Rectal smooth muscle tissue (tissue), 1 donor: ENCODE results near the gene NFIC.
A peak's percentile ranks its signal among the peaks of the same experiment; 100 is the strongest.

Experiments
- H3K27ac ChIP-seq: one replicate; pipeline ENCODE4 v1.7.0; 2013; ENCODE audit warnings: low read depth, low read length, inconsistent platforms
- H3K27me3 ChIP-seq: one replicate; pipeline ENCODE4 v1.7.0; 2013; ENCODE audit warnings: low read length; ENCODE audit not compliant: control insufficient read depth, insufficient read depth
- H3K36me3 ChIP-seq: one replicate; pipeline ENCODE4 v1.7.0; 2013; ENCODE audit warnings: low read length; ENCODE audit not compliant: control insufficient read depth, insufficient read depth
- H3K4me1 ChIP-seq: one replicate; pipeline ENCODE4 v1.7.0; 2013; ENCODE audit warnings: low read length; ENCODE audit not compliant: control insufficient read depth, insufficient read depth
- H3K4me3 ChIP-seq: one replicate; pipeline ENCODE4 v1.7.0; 2013; ENCODE audit warnings: low read length
- H3K9ac ChIP-seq: one replicate; pipeline ENCODE4 v1.7.0; 2013; ENCODE audit warnings: low read length

NFIC gene

DNA sequence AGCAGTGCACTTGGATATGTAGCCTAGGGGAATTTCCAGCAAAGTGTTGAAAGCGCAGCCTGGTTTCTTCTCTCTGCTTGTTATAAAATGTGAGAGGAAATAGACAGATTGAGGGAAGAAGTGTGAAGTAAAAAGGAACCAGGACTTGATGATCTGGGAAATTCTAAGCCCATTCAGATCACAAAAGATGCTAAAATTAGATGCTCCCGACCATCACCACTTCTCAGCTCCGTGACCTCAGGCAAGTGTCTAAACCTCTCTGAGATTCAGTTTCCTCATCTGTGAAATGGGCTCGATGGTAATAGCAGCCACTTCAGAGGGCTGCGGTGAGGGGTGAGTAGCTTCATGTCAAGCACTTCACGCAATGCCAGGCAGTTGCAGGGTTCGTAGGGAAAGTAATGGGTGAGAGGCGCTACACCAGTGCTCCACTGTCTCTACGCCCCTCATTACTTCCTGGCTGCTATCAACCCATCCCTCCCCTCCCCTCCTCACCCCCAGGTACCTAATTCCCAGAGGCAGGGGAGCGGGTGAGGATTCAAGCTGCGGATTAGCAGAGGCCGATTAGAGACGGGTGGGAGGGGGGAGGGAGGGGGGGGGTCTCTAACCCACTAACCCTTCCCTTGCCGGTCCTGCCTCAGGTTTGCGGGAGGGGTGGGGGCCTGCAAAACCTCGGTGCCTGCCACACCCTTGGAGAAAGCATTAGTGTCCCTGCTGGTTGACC, 9.0 kb upstream of the NFIC start:
- Histone ChIP-seq H3K27me3 (no peaks in the 10 kb centered on the region), H3K4me1 (peaks cover 12% of the 10 kb centered on the region), H3K9ac (no peak overlapping the region), H3K4me3 (no peak overlapping the region), H3K36me3 (no peaks in the 10 kb centered on the region), H3K27ac (peak overlapping the region; percentile 78)

DNA sequence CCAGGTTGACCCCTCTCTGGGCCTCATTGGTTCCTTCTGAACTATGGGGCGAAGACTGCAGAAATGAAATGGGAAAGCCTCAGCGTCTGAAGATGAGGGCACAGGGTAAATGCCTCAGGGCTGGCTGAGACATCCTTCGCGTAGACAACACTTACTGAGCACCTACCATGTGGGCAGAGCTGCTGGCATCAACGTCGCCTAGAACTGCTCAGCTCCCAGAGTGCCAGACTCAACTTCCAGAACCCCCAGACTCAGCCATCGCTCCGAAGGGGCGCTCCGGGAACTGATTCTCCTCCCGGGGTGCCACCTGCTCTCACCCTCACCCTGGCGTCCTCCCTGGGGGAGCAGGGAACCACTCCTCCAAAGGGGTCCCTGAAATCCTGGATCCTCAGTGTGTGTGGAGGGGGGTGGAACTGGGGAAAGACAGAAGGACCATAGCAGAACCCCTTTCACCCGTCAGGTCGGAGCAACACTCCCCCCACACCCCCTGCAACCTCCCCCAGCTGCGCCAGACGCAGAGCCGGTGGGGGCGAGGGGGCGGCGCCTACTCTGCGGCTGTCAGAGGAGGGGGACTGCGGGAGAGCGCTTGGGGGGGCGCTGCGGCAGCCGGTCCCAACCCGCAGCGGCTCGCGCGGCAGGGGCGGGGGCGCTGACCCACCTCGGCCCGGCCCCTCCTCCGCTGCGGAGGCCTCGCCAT, 8.2 kb upstream of the NFIC start:
- Histone ChIP-seq H3K27me3 (no peaks in the 10 kb centered on the region), H3K36me3 (no peaks in the 10 kb centered on the region), H3K27ac (peak overlapping the region; percentile 78), H3K9ac (no peak overlapping the region), H3K4me3 (peak overlapping the region; percentile 71), H3K4me1 (peaks cover 12% of the 10 kb centered on the region)

DNA sequence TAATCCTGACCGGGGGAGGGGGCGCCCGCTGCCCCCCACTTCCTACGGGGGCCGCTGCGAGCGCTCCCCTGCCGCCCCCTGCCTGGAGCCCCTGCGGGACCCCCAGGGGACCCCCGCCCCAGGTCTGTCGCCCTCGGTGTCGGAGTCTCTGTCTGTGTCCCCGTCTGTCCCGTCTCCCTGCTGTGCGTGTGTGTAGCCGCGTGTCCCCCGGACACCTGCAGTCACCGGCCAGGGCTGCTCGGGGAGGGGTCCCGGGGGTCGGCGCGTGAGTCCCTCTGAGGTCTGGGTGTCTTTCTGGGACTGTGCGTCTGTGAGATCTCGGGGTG, 7.7 kb upstream of the NFIC start:
- Histone ChIP-seq H3K27me3 (no peaks in the 10 kb centered on the region), H3K4me1 (peaks cover 15% of the 10 kb centered on the region), H3K4me3 (peak overlapping the region; percentile 71), H3K9ac (peak overlapping the region; percentile 29), H3K27ac (peak overlapping the region; percentile 78), H3K36me3 (no peaks in the 10 kb centered on the region)

DNA sequence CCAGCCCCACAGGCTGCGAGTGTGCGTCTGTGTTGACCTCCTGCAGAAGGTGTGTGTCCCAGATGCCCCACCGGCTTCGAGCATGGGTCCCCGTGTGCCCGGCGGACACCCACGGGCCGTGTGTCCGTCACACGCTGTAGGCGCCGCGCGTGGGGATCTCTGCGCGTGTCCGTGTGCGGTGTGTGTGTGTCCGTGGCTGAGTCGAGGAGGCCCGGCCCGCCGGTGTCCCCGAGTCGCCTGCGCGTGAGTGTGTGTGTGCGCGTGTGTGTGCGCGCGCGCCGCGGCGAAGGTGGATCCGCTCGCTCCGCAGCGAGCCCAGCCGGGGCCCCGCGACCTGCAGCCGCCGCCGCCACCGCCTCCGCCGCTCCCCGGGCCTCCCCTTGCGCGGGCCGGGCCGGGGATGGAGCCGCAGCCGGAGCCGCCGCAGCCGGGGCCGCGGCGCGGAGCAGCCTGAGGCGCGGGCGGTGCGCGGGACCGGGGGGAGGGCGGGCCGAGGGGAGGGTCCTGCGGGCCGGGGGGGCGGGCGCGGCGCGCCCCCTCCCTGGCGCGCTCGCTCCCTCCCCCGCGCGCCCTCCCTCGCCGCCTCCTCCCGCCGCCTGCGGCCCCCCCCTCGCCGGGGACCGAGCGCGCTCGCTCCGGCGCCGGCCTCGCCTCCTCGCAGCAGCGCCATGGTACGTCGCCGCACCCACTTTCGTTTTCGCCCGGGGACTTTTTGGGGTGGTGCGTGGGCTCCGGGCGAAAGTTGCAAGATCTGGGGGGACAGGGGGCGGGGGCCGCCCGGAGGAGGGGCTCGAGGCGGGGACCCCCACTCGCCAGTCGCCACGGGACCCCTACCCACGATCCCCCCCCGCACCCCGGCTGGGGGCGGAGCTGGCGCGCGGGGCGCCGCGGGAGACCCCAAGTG, 7.1 kb upstream of the NFIC start:
- no peaks in the 10 kb centered on the region for H3K36me3 ChIP-seq
- no peaks in the 10 kb centered on the region for H3K27me3 ChIP-seq
- H3K27ac ChIP-seq: peak overlapping the region; percentile 98
- H3K9ac ChIP-seq: peak overlapping the region; percentile 29
- H3K4me1 ChIP-seq: peaks cover 19% of the 10 kb centered on the region
- H3K4me3 ChIP-seq: peak overlapping the region; percentile 71

DNA sequence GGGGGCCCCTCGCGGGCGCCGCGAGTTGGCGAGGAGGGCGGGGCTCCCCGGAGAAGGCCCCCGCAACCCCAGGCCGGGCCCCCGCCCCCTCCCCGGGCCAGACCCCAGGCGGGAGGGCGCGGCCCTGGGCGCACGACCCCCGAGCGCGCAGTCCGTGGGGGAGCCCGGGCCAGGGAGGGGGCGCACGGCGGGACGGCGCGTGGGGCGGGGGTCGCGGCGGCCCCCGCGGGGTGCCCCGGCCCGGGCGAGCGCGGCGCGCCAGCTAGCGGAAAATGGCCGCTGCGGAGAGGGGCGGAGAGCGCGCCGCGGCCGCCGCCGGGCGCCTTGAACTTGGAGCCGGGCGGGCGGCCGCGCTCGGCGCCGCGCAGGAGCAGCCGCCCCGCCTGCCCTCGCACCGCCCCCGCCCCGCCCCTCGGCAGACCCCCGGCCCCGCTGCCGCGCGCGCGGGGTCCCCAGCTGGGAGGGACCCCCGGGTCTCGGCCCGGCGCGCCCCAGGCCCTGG, 6.4 kb upstream of the NFIC start:
- no peaks in the 10 kb centered on the region for H3K27me3 ChIP-seq
- peak overlapping the region; percentile 98 for H3K27ac ChIP-seq
- H3K4me3 ChIP-seq: peak overlapping the region; percentile 86
- no peaks in the 10 kb centered on the region for H3K36me3 ChIP-seq
- peaks cover 26% of the 10 kb centered on the region for H3K4me1 ChIP-seq
- no peak overlapping the region for H3K9ac ChIP-seq

DNA sequence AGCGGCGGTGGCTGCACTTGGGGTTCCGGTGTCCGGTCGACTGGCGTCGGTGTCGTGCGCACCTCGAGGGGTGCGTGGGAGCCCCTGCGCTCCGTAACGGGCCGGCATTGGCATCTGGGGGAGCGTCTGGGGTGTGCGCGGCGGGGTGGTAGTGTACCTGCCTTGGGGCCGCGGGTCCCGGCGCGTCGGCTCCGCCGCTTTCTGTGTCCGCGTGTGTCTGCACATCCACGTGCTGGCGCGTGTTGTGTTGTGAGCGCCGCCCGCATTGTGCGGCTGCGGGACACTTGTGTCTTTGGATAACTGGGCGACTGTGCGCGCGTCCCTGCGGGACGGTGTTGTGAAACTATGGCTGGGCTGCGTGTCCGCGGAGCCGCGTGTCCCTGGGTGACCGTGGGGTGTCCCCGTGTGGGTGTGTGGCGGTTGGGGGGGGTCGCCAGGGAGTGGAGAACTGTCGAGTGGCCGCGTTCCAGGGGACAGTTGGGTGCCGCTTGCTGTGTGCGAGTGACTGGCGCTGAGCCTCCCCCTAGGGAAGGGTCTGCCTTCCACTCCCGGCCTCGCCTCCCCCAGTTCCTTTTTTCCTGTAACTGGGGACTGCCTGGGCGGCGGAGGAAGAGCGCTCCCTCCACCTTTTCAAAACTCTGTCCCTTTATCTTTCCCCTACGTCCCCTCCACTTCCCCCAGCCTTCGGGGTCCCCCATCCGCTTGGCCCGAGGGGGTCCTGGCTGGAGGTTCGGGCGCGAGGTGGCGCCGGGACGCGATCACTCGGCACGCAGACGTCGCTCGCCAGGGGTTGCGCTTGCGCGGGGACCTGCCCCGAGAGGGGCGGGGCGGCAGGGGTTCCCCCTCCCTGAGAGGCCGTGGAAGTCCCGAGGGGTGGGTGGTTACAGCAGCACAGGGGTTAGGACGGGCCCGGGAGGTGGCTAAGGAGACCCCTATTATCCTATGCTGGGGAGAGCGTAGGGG, 5.7 kb upstream of the NFIC start:
- H3K27ac ChIP-seq: peak overlapping the region; percentile 96
- H3K4me1 ChIP-seq: peaks cover 33% of the 10 kb centered on the region
- H3K36me3 ChIP-seq: no peaks in the 10 kb centered on the region
- peak overlapping the region; percentile 86 for H3K9ac ChIP-seq
- no peaks in the 10 kb centered on the region for H3K27me3 ChIP-seq
- H3K4me3 ChIP-seq: peak overlapping the region; percentile 86

DNA sequence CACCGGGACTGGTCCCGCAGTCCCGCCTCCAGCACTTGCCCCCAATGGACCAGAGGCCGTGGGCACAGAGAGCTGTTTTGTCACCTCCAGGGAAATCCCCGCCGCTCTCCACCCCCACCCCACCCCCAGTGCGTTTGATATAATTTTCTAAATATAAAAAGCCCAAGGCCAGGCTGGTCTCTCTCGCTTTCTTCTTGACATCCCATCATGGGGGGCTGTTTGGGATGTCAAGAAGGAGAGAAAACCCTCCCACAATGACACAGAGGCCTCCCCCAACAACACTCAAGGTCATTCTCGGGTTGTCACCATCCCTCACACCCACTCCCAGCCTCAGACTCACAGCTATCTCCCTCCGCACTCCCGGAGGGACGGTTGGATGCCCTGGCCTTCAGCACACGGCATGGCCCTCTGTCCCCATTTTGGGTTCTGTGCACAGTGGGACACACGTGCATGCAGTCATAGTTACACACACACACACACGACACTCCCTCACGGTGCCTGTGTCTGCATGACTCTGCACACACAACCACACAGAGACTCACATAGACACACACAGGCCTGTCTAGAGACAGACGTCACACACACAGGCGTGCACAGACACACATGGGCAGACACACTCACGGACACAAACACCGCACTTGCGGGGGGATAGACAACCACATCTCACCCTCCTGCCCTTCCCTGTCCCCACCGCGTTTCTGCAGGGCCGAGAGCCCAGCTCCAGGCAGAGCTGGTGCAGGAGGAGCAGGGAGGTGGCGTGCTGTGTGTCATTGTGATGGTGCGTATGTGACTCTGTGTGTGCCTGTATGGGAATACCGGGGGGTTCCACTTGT, 4.8 kb upstream of the NFIC start:
- H3K4me3 ChIP-seq: peak overlapping the region; percentile 86

DNA sequence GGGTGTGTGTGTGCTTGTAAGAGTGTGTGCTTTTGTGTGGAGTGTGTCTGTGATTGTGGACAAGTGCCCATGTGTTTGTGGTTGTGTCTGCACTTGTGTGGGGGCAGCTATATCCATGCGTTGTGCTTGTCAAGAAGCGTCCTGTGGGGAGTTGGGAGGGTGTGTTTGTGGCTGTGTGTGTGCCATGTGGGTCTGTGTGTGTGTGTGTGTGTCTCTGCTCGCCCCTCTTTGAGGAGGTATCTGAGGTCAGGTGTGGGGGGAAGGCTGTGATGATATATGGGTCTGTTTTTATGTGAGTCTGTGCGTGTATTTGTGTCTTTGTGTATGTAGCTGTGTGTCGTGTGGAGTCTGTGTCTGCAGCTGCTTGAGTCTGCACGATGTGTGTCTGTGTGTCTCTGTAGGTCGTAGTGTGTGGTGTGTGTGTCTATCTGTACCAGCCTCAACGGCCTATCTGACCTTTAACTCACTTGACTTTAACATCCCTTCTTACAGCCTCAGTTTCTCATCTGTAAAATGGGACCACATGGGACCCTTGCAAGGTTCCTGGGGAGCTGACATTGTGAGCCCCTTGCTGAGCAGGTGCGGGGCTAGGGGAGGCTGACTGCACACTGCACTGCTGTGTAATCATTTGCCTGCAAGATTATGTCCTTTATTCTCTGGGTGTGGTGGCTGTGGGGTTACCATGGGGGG, 4.0 kb upstream of the NFIC start:
- Histone ChIP-seq H3K4me1 (peaks cover 34% of the 10 kb centered on the region), H3K4me3 (peak overlapping the region; percentile 35), H3K27ac (peak overlapping the region; percentile 96), H3K27me3 (no peaks in the 10 kb centered on the region), H3K36me3 (no peaks in the 10 kb centered on the region), H3K9ac (no peak overlapping the region)

More for the DNA sequence above, 4.8 kb upstream of the NFIC start:
- peaks cover 34% of the 10 kb centered on the region for H3K4me1 ChIP-seq
- H3K36me3 ChIP-seq: no peaks in the 10 kb centered on the region
- no peaks in the 10 kb centered on the region for H3K27me3 ChIP-seq
- H3K27ac ChIP-seq: peak overlapping the region; percentile 96
- no peak overlapping the region for H3K9ac ChIP-seq

DNA sequence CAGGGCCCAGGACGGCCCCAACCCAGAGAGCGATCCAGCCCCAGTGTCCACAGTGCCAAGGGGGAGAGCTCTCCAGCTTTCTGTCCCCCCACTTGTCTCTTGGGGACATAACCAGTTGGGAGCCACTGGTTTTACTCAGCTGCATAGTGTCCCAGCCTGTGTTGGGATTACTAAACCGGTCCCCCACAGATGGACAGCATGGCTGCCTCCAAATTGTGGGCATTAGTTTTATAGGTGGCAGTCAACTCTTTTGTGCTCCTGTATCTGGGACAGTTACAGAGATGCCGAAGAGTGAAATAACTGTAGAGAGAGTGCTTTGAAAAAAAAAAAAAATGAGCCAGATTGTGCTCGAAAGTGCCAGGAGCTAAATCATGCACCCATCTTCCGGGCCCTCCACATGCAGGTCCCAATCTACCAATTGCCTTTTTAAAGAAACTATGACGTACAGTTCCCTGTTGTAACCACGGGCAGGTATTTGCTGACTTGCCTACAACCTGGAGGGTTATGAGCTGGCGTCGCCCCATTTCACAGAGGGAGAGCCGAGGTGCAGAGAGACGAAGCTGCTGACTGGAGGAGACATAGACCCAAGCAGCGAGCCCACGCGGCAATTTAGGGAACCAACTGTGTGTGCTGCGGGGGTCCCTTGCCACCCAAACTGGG, 2.4 kb upstream of the NFIC start:
- H3K4me3 ChIP-seq: no peak overlapping the region
- H3K4me1 ChIP-seq: peaks cover 40% of the 10 kb centered on the region
- peak overlapping the region; percentile 97 for H3K27ac ChIP-seq
- no peaks in the 10 kb centered on the region for H3K27me3 ChIP-seq
- no peak overlapping the region for H3K9ac ChIP-seq
- no peaks in the 10 kb centered on the region for H3K36me3 ChIP-seq

DNA sequence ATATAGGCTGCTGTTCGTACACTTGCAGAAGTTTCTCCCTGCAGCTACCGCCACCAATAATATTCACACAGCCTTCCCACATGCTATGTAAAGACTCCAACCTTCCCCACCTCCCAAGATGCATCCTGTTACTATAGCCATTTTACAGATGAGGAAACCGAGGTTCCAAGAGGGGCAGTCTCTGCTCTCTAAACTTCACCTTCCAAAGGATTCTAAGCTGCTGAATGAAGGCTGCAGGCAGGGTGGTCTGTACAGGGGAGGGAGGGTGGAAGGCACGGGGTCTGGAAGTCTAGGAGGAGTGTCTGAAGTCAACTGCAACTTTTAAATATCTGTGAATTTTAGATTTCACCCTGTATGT, 1.9 kb upstream of the NFIC start:
- Histone ChIP-seq H3K4me3 (no peak overlapping the region), H3K36me3 (no peaks in the 10 kb centered on the region), H3K9ac (no peak overlapping the region), H3K27ac (peak overlapping the region; percentile 97), H3K4me1 (peaks cover 43% of the 10 kb centered on the region), H3K27me3 (no peaks in the 10 kb centered on the region)
